ENCODE results near the gene ZBTB8B.

DNA sequence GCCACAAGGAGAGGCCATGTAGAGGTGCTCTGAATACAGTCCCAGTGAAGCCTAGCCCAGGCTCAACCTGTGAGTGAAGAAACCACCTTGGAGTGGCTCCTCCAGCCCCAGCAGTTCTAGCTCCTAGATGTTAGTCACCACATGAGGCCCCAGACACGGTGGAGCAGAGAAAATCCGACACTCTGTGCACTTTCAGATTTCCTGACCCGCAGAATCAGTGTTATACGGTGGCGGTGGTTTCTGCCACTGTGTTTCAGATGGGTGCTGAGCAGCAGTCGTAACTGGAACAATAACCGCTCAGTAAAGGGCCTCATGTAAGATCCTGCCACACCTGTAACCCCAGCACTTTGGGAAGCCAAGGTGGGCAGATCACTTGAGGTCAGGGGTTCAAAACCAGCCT, 38.3 kb downstream of the ZBTB8B start:
- TF ChIP-seq POLR2AphosphoS5 (IDR thresholded peaks at IDR 0.05; ENCODE audit: low read length): no peak
- TF ChIP-seq SREBF2 (IDR thresholded peaks at IDR 0.05; ENCODE audit: low read length): no peak
- TF ChIP-seq, protein P1, sequence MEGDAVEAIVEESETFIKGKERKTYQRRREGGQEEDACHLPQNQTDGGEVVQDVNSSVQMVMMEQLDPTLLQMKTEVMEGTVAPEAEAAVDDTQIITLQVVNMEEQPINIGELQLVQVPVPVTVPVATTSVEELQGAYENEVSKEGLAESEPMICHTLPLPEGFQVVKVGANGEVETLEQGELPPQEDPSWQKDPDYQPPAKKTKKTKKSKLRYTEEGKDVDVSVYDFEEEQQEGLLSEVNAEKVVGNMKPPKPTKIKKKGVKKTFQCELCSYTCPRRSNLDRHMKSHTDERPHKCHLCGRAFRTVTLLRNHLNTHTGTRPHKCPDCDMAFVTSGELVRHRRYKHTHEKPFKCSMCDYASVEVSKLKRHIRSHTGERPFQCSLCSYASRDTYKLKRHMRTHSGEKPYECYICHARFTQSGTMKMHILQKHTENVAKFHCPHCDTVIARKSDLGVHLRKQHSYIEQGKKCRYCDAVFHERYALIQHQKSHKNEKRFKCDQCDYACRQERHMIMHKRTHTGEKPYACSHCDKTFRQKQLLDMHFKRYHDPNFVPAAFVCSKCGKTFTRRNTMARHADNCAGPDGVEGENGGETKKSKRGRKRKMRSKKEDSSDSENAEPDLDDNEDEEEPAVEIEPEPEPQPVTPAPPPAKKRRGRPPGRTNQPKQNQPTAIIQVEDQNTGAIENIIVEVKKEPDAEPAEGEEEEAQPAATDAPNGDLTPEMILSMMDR (IDR thresholded peaks at IDR 0.05 in 2 of 3, conservative IDR thresholded peaks at IDR 0.05 in 1 of 3; ENCODE audit: control insufficient read depth in 2 of 3, extremely low read depth in 1 of 3, insufficient read depth in 1 of 3, low read depth in 3 of 3, low read length in 3 of 3): no peak
- TF ChIP-seq POLR2A (IDR thresholded peaks at IDR 0.05; ENCODE audit: low read depth, low read length): no peak
- no peak for TF ChIP-seq RCOR1 (conservative IDR thresholded peaks at IDR 0.05; ENCODE audit: low read depth, low read length)
- no peak for TF ChIP-seq CHD4 (IDR thresholded peaks at IDR 0.05)
- no peak for TF ChIP-seq FOXM1 (IDR thresholded peaks at IDR 0.05; ENCODE audit: low read depth, low read length)
